ENCODE measurements around the gene TLX2.

Gene TLX2

GRCh38 chr2:74551942-74552913 is 38.0 kb downstream of the TLX2 start:
- H3K9ac ChIP-seq (ENCODE audit: low read length) = no peak overlapping the region
- TF ChIP-seq EZH2 (IDR thresholded peaks at IDR 0.05; ENCODE audit: borderline replicate concordance, low read length) (no peak), CTCF (IDR thresholded peaks at IDR 0.05; ENCODE audit: low read length) (no peak)
- peaks cover 6% of the 10 kb centered on the region; the same call in 1 of the 2 replicates for H3K36me3 ChIP-seq (ENCODE audit: insufficient read depth, low read length)
- H3K79me2 ChIP-seq (ENCODE audit: insufficient read depth, low read length) = no peaks in the 10 kb centered on the region
- no peak overlapping the region for H3K4me2 ChIP-seq (ENCODE audit: low read length)
- H3K27ac ChIP-seq (ENCODE audit: low read depth, low read length, poor library complexity, severe bottlenecking) = no peak overlapping the region
- H2AFZ ChIP-seq (ENCODE audit: low read length) = no peak overlapping the region
- peaks cover 17% of the 10 kb centered on the region for H3K4me1 ChIP-seq (ENCODE audit: insufficient read depth, low read length, severe bottlenecking)
- no peaks in the 10 kb centered on the region for H3K9me3 ChIP-seq (ENCODE audit: low read length)
- H3K27me3 ChIP-seq (ENCODE audit: insufficient read depth, low read length) = peaks cover 9% of the 10 kb centered on the region
- no peak overlapping the region for H3K4me3 ChIP-seq (ENCODE audit: low read depth, low read length, poor library complexity, severe bottlenecking)
- no peaks in the 10 kb centered on the region for H3F3A ChIP-seq (ENCODE audit: insufficient read depth, low read length)
- no peaks in the 10 kb centered on the region for H3K9me2 ChIP-seq (ENCODE audit: low read depth, low read length)
- H4K20me1 ChIP-seq (ENCODE audit: insufficient read depth, low read length) = no peaks in the 10 kb centered on the region

GRCh38 chr2:74552914-74553811 is 38.9 kb downstream of the TLX2 start:
- Histone ChIP-seq H3K36me3 (ENCODE audit: insufficient read depth, low read length) (peaks cover 6% of the 10 kb centered on the region; the same call in 1 of the 2 replicates), H3K27ac (ENCODE audit: low read depth, low read length, poor library complexity, severe bottlenecking) (no peak overlapping the region), H3K4me2 (ENCODE audit: low read length) (peak overlapping the region; percentile 70), H3K9me3 (ENCODE audit: low read length) (no peaks in the 10 kb centered on the region), H3K4me3 (ENCODE audit: low read depth, low read length, poor library complexity, severe bottlenecking) (peak overlapping the region; percentile 78), H2AFZ (ENCODE audit: low read length) (no peak overlapping the region), H4K20me1 (ENCODE audit: insufficient read depth, low read length) (no peaks in the 10 kb centered on the region), H3K27me3 (ENCODE audit: insufficient read depth, low read length) (peaks cover 9% of the 10 kb centered on the region), H3K9ac (ENCODE audit: low read length) (peak overlapping the region; percentile 71; the same call in 1 of the 2 replicates), H3K9me2 (ENCODE audit: low read depth, low read length) (no peaks in the 10 kb centered on the region), H3K4me1 (ENCODE audit: insufficient read depth, low read length, severe bottlenecking) (peaks cover 17% of the 10 kb centered on the region), H3F3A (ENCODE audit: insufficient read depth, low read length) (no peaks in the 10 kb centered on the region), H3K79me2 (ENCODE audit: insufficient read depth, low read length) (no peaks in the 10 kb centered on the region)
- TF ChIP-seq CTCF (IDR thresholded peaks at IDR 0.05; ENCODE audit: low read length) = no peak

- peaks cover 6% of the 10 kb centered on the region; the same call in 1 of the 2 replicates for H3K36me3 ChIP-seq (ENCODE audit: insufficient read depth, low read length)
- TF ChIP-seq EZH2 (IDR thresholded peaks at IDR 0.05; ENCODE audit: borderline replicate concordance, low read length) (no peak), CTCF (IDR thresholded peaks at IDR 0.05; ENCODE audit: low read length) (no peak)
- no peaks in the 10 kb centered on the region for H3F3A ChIP-seq (ENCODE audit: insufficient read depth, low read length)
- H3K4me3 ChIP-seq (ENCODE audit: low read depth, low read length, poor library complexity, severe bottlenecking) = peak within 1 kb of the TSS; percentile 78
- peaks cover 7% of the 10 kb centered on the region for H3K27me3 ChIP-seq (ENCODE audit: insufficient read depth, low read length)
- H3K9me3 ChIP-seq (ENCODE audit: low read length) = no peaks in the 10 kb centered on the region
- H4K20me1 ChIP-seq (ENCODE audit: insufficient read depth, low read length) = no peaks in the 10 kb centered on the region
- H3K4me2 ChIP-seq (ENCODE audit: low read length) = peak within 1 kb of the TSS; percentile 70
- no peaks in the 10 kb centered on the region for H3K9me2 ChIP-seq (ENCODE audit: low read depth, low read length)
- no peak within 1 kb of the TSS for H3K27ac ChIP-seq (ENCODE audit: low read depth, low read length, poor library complexity, severe bottlenecking)
- H3K9ac ChIP-seq (ENCODE audit: low read length) = peak within 1 kb of the TSS; percentile 71
- peak within 1 kb of the TSS; percentile 4; the same call in 1 of the 2 replicates for H2AFZ ChIP-seq (ENCODE audit: low read length)
- H3K4me1 ChIP-seq (ENCODE audit: insufficient read depth, low read length, severe bottlenecking) = peaks cover 17% of the 10 kb centered on the region
- no peaks in the 10 kb centered on the region for H3K79me2 ChIP-seq (ENCODE audit: insufficient read depth, low read length)
Measured at GRCh38 chr2:74553892-74554819, 39.9 kb downstream of the TLX2 start, which contains the start of the genes DOK1 and LOXL3. Gene DOK1 (plus strand): TSS chr2:74554720. CDS start chr2:74554755, 35 bp downstream. Gene LOXL3 (minus strand): TSS chr2:74553942. CDS start chr2:74552634, 1,308 bp downstream.
